ENCODE data around the gene MBNL2.

The MBNL2 gene

DNA sequence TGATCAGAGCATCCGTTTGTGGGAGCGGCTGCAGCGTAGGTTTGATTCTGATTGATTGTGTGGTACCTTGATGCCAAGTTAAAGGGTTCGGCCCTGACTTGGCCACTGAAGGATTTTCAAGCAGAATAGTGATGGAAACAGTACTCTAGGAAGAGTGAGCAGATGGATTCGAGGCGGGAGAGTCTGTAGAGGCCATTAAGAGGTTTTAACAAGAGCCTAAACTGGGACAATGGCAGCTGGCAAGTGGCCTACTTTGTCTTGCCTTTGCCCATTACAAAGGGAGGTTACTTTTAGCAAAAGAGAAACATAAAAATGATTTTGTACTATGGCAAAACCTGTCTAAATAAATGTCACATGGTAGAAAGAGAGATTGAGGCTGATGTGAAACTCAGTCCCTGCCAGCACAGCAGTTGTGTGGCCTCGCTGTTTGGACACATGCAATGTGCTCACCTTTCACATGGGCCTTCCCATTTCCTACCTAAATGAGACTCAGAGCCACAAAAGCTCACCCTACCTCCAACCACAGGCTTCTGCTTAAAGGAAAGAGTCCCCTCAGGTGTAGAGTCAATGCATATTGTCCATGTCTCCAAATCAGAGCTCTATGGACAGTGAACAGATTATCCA lies 149.5 kb downstream of the MBNL2 start:
- FAIRE-seq (no peak), DNase-seq (ENCODE audit: insufficient read length) (no peak)
- TF ChIP-seq POLR2AphosphoS5 (IDR thresholded peaks at IDR 0.05; ENCODE audit: low read depth, low read length) (no peak), POLR2A (IDR thresholded peaks at IDR 0.05; ENCODE audit: low read depth, low read length) (no peak), TAF1 (IDR thresholded peaks at IDR 0.05; ENCODE audit: borderline replicate concordance, low read depth, low read length) (no peak)

GRCh38 chr13:97372936-97373335 lies 150.8 kb downstream of the MBNL2 start:
- FAIRE-seq, result no peak
- TF ChIP-seq POLR2AphosphoS5 (IDR thresholded peaks at IDR 0.05; ENCODE audit: low read depth, low read length) (no peak), POLR2A (IDR thresholded peaks at IDR 0.05; ENCODE audit: low read depth, low read length) (no peak), TAF1 (IDR thresholded peaks at IDR 0.05; ENCODE audit: borderline replicate concordance, low read depth, low read length) (no peak)
- no peak for DNase-seq (ENCODE audit: insufficient read length)

DNA sequence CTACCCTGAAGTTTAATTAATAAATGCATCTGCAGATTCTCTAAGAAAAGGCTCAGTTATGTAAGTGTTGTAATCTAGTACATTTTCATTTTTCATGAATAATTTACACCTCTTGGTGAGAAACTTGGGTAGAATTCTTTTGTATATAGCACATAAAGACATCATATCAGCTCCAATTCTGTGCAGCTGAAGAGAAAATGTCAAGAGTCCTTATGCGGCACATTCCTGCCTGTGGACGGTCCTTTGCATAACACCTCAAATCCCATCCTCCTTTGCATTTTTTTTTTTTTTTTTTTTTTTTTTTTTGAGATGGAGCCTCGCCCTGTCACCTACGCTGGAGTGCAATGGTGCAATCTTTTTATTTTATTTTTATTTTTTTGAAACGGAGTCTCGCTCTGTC lies 151.7 kb downstream of the MBNL2 start:
- TF ChIP-seq POLR2AphosphoS5 (IDR thresholded peaks at IDR 0.05; ENCODE audit: low read depth, low read length) (no peak), TAF1 (IDR thresholded peaks at IDR 0.05; ENCODE audit: borderline replicate concordance, low read depth, low read length) (no peak), POLR2A (IDR thresholded peaks at IDR 0.05; ENCODE audit: low read depth, low read length) (no peak)
- DNase-seq (ENCODE audit: insufficient read length) (no peak), FAIRE-seq (no peak)

- no peak for TF ChIP-seq TAF1 (IDR thresholded peaks at IDR 0.05; ENCODE audit: borderline replicate concordance, low read depth, low read length)
- TF ChIP-seq POLR2A (IDR thresholded peaks at IDR 0.05; ENCODE audit: low read depth, low read length), result no peak
- TF ChIP-seq POLR2AphosphoS5 (IDR thresholded peaks at IDR 0.05; ENCODE audit: low read depth, low read length), result no peak
- FAIRE-seq (no peak), DNase-seq (ENCODE audit: insufficient read length) (no peak)
Observed at GRCh38 chr13:97376981-97377380, 154.8 kb downstream of the MBNL2 start.

DNA sequence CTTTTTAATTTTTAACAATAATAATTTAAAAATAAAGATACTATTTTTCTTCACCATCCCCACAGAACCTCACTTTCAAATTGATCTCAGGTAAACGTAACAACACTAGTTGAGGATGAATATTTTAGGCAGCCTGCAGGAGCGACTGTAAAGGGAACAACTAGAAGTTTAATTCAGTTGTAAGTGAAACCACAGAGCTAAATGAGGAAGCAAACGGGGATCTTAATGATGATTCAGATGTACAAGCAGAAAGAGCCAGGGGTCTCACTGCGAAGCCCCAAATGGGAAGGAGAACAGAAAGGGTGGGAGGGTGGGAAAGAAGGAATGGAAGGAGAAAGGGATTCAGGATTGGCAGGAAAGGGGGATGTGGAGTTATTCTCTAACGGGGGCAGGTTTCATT lies 157.3 kb downstream of the MBNL2 start:
- TF ChIP-seq TAF1 (IDR thresholded peaks at IDR 0.05; ENCODE audit: borderline replicate concordance, low read depth, low read length) (no peak), POLR2A (IDR thresholded peaks at IDR 0.05; ENCODE audit: low read depth, low read length) (no peak), POLR2AphosphoS5 (IDR thresholded peaks at IDR 0.05; ENCODE audit: low read depth, low read length) (no peak)
- no peak for FAIRE-seq

DNA sequence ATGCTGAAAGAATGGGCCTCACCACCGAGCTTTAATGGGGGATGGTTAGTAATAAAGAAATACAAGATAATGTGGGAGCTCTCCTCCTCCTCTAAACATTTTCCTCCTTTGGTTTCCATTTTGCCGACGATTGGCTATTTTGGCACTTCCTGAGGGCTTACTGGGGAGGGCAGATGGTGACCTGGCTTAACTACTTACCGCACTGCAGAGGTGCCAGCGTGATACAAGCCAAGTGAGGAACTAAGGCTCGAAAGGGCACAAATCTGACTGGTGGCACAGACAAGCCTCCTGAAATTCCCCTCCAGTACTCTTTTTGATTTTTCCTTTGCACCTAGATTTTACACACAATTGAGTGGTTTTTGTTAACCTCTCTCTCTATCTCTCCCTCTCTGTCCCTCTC lies 158.6 kb downstream of the MBNL2 start:
- DNase-seq (ENCODE audit: insufficient read length) (no peak), FAIRE-seq (no peak)
- TF ChIP-seq POLR2AphosphoS5 (IDR thresholded peaks at IDR 0.05; ENCODE audit: low read depth, low read length), result no peak
- no peak for TF ChIP-seq POLR2A (IDR thresholded peaks at IDR 0.05; ENCODE audit: low read depth, low read length)
- no peak for TF ChIP-seq TAF1 (IDR thresholded peaks at IDR 0.05; ENCODE audit: borderline replicate concordance, low read depth, low read length)

More for the DNA sequence above, 157.3 kb downstream of the MBNL2 start:
- DNase-seq (ENCODE audit: insufficient read length), result no peak

GRCh38 chr13:97381189-97381588 lies 159.1 kb downstream of the MBNL2 start:
- FAIRE-seq, result no peak
- no peak for DNase-seq (ENCODE audit: insufficient read length)
- TF ChIP-seq TAF1 (IDR thresholded peaks at IDR 0.05; ENCODE audit: borderline replicate concordance, low read depth, low read length) (no peak), POLR2AphosphoS5 (IDR thresholded peaks at IDR 0.05; ENCODE audit: low read depth, low read length) (no peak), POLR2A (IDR thresholded peaks at IDR 0.05; ENCODE audit: low read depth, low read length) (no peak)

DNA sequence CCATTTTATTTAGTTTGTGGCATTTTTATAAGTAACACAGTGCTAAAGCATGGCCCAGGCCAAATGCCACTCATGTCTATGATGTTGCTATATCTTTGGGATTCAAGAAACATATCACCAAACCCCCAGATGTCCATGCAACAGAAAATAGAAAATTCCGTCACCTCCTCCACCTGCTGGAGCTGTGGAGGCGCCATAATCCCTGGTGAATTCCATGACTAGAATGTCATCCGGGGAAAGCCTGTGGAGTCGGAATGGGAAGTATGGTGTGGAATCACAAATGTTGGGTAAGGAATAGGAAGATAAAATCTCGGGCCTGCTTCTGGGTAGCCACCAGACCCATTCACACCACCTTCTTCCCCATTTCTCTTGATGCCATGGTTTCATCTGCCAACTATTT lies 160.1 kb downstream of the MBNL2 start:
- TF ChIP-seq TAF1 (IDR thresholded peaks at IDR 0.05; ENCODE audit: borderline replicate concordance, low read depth, low read length) (no peak), POLR2A (IDR thresholded peaks at IDR 0.05; ENCODE audit: low read depth, low read length) (no peak), POLR2AphosphoS5 (IDR thresholded peaks at IDR 0.05; ENCODE audit: low read depth, low read length) (no peak)
- no peak for FAIRE-seq
- DNase-seq (ENCODE audit: insufficient read length), result no peak

DNA sequence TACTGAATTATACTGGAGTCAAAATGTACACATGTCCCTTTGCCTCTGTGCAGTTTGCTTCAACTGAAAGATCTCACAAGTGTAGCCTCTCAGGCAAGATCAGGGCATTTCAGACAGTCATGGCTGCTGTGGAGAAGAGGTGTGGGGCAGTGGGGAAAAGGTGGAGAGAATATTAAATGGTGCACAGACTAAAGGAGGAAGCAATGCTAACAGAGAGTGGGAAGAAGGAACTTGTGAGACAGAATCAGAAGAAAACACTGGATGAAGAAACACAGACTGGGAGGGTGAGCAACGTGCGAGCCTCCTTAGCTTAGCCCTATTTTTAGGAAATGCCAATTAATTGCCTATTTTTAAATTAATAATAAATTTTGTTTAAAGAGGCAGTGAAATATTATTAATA lies 162.2 kb downstream of the MBNL2 start:
- no peak for TF ChIP-seq POLR2AphosphoS5 (IDR thresholded peaks at IDR 0.05; ENCODE audit: low read depth, low read length)
- TF ChIP-seq POLR2A (IDR thresholded peaks at IDR 0.05; ENCODE audit: low read depth, low read length), result no peak
- TF ChIP-seq TAF1 (IDR thresholded peaks at IDR 0.05; ENCODE audit: borderline replicate concordance, low read depth, low read length), result no peak
- DNase-seq (ENCODE audit: insufficient read length) (no peak), FAIRE-seq (no peak)

DNA sequence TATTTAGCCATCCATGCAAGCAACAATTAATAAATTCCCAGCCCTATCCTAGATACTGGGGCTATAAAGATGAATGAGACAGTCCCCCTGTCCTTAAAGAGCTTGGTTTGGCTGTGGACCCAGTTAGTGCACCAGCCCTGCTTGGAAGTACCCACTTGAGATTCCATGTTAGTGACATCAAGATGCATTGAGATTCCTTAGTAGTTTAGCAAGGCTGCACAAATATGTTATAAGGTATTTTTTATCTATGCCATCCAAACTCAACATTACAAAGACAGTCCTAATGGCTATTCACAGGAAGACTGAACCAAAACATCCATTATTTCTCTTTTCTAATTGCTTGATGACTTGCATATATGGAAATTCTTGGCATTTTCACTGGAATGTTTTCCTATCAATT lies 163.0 kb downstream of the MBNL2 start:
- no peak for DNase-seq (ENCODE audit: insufficient read length)
- FAIRE-seq, result no peak
- TF ChIP-seq POLR2A (IDR thresholded peaks at IDR 0.05; ENCODE audit: low read depth, low read length) (no peak), TAF1 (IDR thresholded peaks at IDR 0.05; ENCODE audit: borderline replicate concordance, low read depth, low read length) (no peak), POLR2AphosphoS5 (IDR thresholded peaks at IDR 0.05; ENCODE audit: low read depth, low read length) (no peak)

GRCh38 chr13:97385854-97386253 lies 163.7 kb downstream of the MBNL2 start:
- no peak for DNase-seq (ENCODE audit: insufficient read length)
- TF ChIP-seq POLR2A (IDR thresholded peaks at IDR 0.05; ENCODE audit: low read depth, low read length) (no peak), TAF1 (IDR thresholded peaks at IDR 0.05; ENCODE audit: borderline replicate concordance, low read depth, low read length) (no peak), POLR2AphosphoS5 (IDR thresholded peaks at IDR 0.05; ENCODE audit: low read depth, low read length) (no peak)
- FAIRE-seq, result no peak

- FAIRE-seq, result no peak
- no peak for DNase-seq (ENCODE audit: insufficient read length)
Observed at GRCh38 chr13:97386801-97387484, 164.8 kb downstream of the MBNL2 start.

More at GRCh38 chr13:97386801-97387484, 164.8 kb downstream of the MBNL2 start:
- TF ChIP-seq POLR2AphosphoS5 (IDR thresholded peaks at IDR 0.05; ENCODE audit: low read depth, low read length) (no peak), POLR2A (IDR thresholded peaks at IDR 0.05; ENCODE audit: low read depth, low read length) (no peak), TAF1 (IDR thresholded peaks at IDR 0.05; ENCODE audit: borderline replicate concordance, low read depth, low read length) (no peak)
